ENCODE measurements around the gene WNT5A. TPM values are rescaled to one million over a fixed set of nuclear protein-coding genes. Genes with fewer than 3 reads are reported as not detected.

Gene WNT5A
- total and polyA plus RNA-seq, 2 donors (not counting 3 experiments of a cell fraction or from before 2014, with no cell fraction given): 0.08 to 0.33 TPM

- H3K4me2 ChIP-seq (ENCODE audit: insufficient read depth, low read length): no peak overlapping the region
- H3K4me3 ChIP-seq (replicated peaks in 1 of 3; ENCODE audit: insufficient read depth in 1 of 3, low read depth in 1 of 3, low read length in 3 of 3): no peak overlapping the region
- FAIRE-seq: no peak
- no peaks in the 10 kb centered on the region for H3K36me3 ChIP-seq (ENCODE audit: control insufficient read depth in 2 of 2, extremely low read depth in 1 of 2, insufficient read depth in 2 of 2, low read length in 2 of 2)
- no peak overlapping the region for H2AFZ ChIP-seq (ENCODE audit: low read depth, low read length)
- POLR2A ChIA-PET: no interaction called here
- no peaks in the 10 kb centered on the region for H3K79me2 ChIP-seq (ENCODE audit: control insufficient read depth, insufficient read depth, low read length)
- H4K20me1 ChIP-seq (replicated peaks; ENCODE audit: control insufficient read depth, extremely low read depth, insufficient read depth, low read length): no peaks in the 10 kb centered on the region
- no peak overlapping the region for H3K9ac ChIP-seq (replicated peaks; ENCODE audit: extremely low read depth, insufficient read depth, low read length)
- no peaks in the 10 kb centered on the region for H3K9me1 ChIP-seq (replicated peaks; ENCODE audit: control insufficient read depth, extremely low read depth, insufficient read depth, low read length)
- intact Hi-C loops (cut with micrococcal nuclease): no loop called here
- H3K27ac ChIP-seq (ENCODE audit: insufficient read depth, low read depth, low read length): no peak overlapping the region
- no peaks in the 10 kb centered on the region for H3K9me3 ChIP-seq (replicated peaks; ENCODE audit: control insufficient read depth, insufficient read depth, low read length)
- TF ChIP-seq POLR2A (IDR thresholded peaks at IDR 0.05; ENCODE audit: low read depth, low read length): no peak
- TF ChIP-seq EZH2 (IDR thresholded peaks at IDR 0.05; ENCODE audit: borderline replicate concordance, low read depth, low read length, severe bottlenecking): no peak
- no peak for TF ChIP-seq MYC (IDR thresholded peaks at IDR 0.05; ENCODE audit: low read depth, low read length)
- TF ChIP-seq GATA2 (IDR thresholded peaks at IDR 0.05; ENCODE audit: insufficient read depth, insufficient read length, low read depth, low read length): no peak
- TF ChIP-seq POLR2AphosphoS5 (IDR thresholded peaks at IDR 0.05; ENCODE audit: insufficient read depth, low read depth, low read length): no peak
- no peak for TF ChIP-seq FOS (IDR thresholded peaks at IDR 0.05; ENCODE audit: borderline replicate concordance, insufficient read depth, low read length)
- TF ChIP-seq JUN (IDR thresholded peaks at IDR 0.05; ENCODE audit: borderline replicate concordance, insufficient read depth, insufficient read length, low read depth): no peak
- BruUV-seq (replicated peaks): no TSS peak
- H3K4me1 ChIP-seq (ENCODE audit: control insufficient read depth, extremely low read depth, insufficient read depth, low read length): no peaks in the 10 kb centered on the region
- H3K27me3 ChIP-seq (ENCODE audit: control insufficient read depth in 2 of 2, insufficient read depth in 2 of 2, low read length in 2 of 2): peaks cover 27 to 45% of the 10 kb centered on the region in 2 experiments
- DNase-seq (ENCODE audit: low read depth, low spot score): no peak
- dilution Hi-C loops (cut with MboI; ENCODE audit: extremely low pct_ligation_motif_present, low sequenced_read_pairs): no loop called here
- CTCF ChIA-PET: interaction anchor here (1.0 to 2.2 kb wide), 2 partner anchors 774 to 1539 kb away, joined by 3 to 8 read pairs (median 4); no protein-coding TSS in a partner anchor
These were observed 9.5 kb downstream of the WNT5A start for GRCh38 chr3:55477306-55478303.

Data from endothelial cell of umbilical vein (primary cell).